GM21786 (cell line): ENCODE results near the gene CSH1.
"Not testable (repeated sequence)": the region's sequence is repeated elsewhere in the genome, so short reads cannot be mapped to it uniquely, and the experiment has no call there.

Experiments used
- ATAC-seq: cut with Tn5 transposase; IDR thresholded peaks from one replicate; pipeline ENCODE4 v1.9.1; 2021; ENCODE audit not compliant: unreplicated experiment

The CSH1 gene

GRCh38 chr17:63907161-63907778 lies 10.9 kb upstream of the CSH1 start:
- ATAC-seq = not testable (repeated sequence)

- ATAC-seq = not testable (repeated sequence)
Measured at GRCh38 chr17:63904796-63905195, 8.4 kb upstream of the CSH1 start.

GRCh38 chr17:63903787-63904201 lies 7.4 kb upstream of the CSH1 start:
- not testable (repeated sequence) for ATAC-seq

- ATAC-seq = not testable (repeated sequence)
Measured at GRCh38 chr17:63901971-63902370, 5.6 kb upstream of the CSH1 start.

- not testable (repeated sequence) for ATAC-seq
Measured at GRCh38 chr17:63898899-63899798, 2.8 kb upstream of the CSH1 start.

- ATAC-seq = not testable (repeated sequence)
Measured at GRCh38 chr17:63894821-63895220, 1.6 kb downstream of the CSH1 start.

- ATAC-seq = not testable (repeated sequence)
Measured at GRCh38 chr17:63894021-63894420, 2.4 kb downstream of the CSH1 start.

GRCh38 chr17:63892316-63893037 lies 3.9 kb downstream of the CSH1 start:
- not testable (repeated sequence) for ATAC-seq

- not testable (repeated sequence) for ATAC-seq
Measured at GRCh38 chr17:63889026-63889848, 7.1 kb downstream of the CSH1 start.

- ATAC-seq = not testable (repeated sequence)
Measured at GRCh38 chr17:63885119-63885518, 11.3 kb downstream of the CSH1 start.

- not testable (repeated sequence) for ATAC-seq
Measured at GRCh38 chr17:63882626-63883126, 13.7 kb downstream of the CSH1 start.

GRCh38 chr17:63881935-63882601 lies 14.3 kb downstream of the CSH1 start, which contains the start of gene GH2:
GH2 (minus strand) TSS chr17:63881944; CDS start chr17:63881801, 143 bp downstream.
- ATAC-seq = no peak

GRCh38 chr17:63881337-63881736 lies 15.0 kb downstream of the CSH1 start:
- not testable (repeated sequence) for ATAC-seq

GRCh38 chr17:63880706-63881105 lies 15.7 kb downstream of the CSH1 start:
- no peak for ATAC-seq

GRCh38 chr17:63878413-63878812 lies 18.0 kb downstream of the CSH1 start:
- ATAC-seq = not testable (repeated sequence)

GRCh38 chr17:63874693-63875092 lies 21.7 kb downstream of the CSH1 start:
- ATAC-seq = not testable (repeated sequence)

GRCh38 chr17:63874061-63874626 lies 22.2 kb downstream of the CSH1 start:
- not testable (repeated sequence) for ATAC-seq

GRCh38 chr17:63873577-63873976 lies 22.8 kb downstream of the CSH1 start, which contains the start of gene CSH2:
CSH2 (minus strand) TSS chr17:63873677; CDS start chr17:63873614, 63 bp downstream.
- ATAC-seq = not testable (repeated sequence)
